ENCODE data around the gene DEFB114.

DNA sequence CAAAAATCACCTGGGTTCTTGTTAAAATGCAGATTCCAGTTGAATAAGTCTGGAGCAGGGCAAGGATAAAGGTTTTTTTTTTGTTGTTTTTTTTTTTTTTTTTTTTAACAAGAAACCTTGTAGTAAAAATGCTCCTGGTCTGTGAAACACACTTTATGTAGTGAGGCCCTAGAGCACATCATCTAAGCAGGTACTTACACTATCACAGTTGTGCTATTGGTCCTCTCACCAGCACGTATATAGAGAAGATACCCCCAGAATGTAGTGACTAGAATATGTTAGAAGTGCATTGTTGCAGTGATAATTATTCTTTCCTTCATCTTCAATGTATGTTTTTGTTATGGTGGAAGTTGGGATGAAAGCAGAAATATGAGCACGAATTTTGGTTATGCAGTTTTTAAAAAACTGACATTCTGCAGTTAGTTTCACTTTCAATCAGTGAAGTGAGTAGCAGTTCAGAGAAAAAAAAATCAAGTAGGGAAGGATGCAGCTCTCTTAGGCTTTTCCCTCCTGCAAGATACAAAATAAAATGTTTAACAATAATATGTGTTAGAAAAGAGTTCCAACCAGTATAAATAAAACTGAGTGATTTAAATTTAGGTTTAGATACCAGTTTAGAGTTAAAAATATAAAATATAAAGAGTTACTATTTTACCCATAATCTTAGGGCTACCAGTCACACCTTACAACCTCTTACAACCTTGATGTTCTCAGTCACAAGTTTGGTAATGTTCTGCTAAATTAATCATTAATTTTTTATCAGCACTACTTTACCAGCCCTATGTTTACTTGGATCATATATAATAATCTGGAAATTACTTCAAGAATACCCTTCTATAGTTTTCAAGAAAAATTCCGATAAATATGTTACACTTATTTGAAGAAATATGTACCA, 14.6 kb upstream of the DEFB114 start:
- TF ChIP-seq, protein P1, sequence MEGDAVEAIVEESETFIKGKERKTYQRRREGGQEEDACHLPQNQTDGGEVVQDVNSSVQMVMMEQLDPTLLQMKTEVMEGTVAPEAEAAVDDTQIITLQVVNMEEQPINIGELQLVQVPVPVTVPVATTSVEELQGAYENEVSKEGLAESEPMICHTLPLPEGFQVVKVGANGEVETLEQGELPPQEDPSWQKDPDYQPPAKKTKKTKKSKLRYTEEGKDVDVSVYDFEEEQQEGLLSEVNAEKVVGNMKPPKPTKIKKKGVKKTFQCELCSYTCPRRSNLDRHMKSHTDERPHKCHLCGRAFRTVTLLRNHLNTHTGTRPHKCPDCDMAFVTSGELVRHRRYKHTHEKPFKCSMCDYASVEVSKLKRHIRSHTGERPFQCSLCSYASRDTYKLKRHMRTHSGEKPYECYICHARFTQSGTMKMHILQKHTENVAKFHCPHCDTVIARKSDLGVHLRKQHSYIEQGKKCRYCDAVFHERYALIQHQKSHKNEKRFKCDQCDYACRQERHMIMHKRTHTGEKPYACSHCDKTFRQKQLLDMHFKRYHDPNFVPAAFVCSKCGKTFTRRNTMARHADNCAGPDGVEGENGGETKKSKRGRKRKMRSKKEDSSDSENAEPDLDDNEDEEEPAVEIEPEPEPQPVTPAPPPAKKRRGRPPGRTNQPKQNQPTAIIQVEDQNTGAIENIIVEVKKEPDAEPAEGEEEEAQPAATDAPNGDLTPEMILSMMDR (IDR thresholded peaks at IDR 0.05), result no peak
- no peak for TF ChIP-seq ZFX (IDR thresholded peaks at IDR 0.05; ENCODE audit: borderline replicate concordance)
